IMR-90 (cell line): ENCODE data around the gene RPS6KA2. TPM values are rescaled to one million over a fixed set of nuclear protein-coding genes. Genes with fewer than 3 reads are reported as not detected.

Experiments
- ATAC-seq: fragments of 200-7000 bp; cut with Tn5 transposase; 2 replicates; pipeline ENCODE4 v1.9.1; 2020; ENCODE audit warnings: low read depth, mild to moderate bottlenecking, moderate library complexity
- BruUV-seq: library from RNA; stranded (reverse); fragments of 400-500 nt; replicated peaks from 2 replicates; lab custom pipeline; 2021; lab: Mats Ljungman, UMichigan
- CTCF ChIA-PET: fragments of 300-600 bp; formaldehyde crosslinking; extraction: SDS; loops from one replicate; lab custom pipeline; 2021; ENCODE audit warnings: antibody characterized with exemption; lab: Yijun Ruan, JAX
- POLR2A ChIA-PET: fragments of 300-600 bp; sonication (Branson Sonifier 250); formaldehyde crosslinking; loops from one replicate; lab custom pipeline; 2022; ENCODE audit warnings: antibody characterized with exemption; ENCODE audit not compliant: unreplicated experiment; lab: Charles Lee
- DNase-seq: peaks from one replicate; pipeline ENCODE4 v3.0.0; 2013
- H2AFZ ChIP-seq: replicated peaks from 2 replicates; pipeline ENCODE3; 2013; ENCODE audit warnings: low read length, mild to moderate bottlenecking; ENCODE audit not compliant: poor library complexity
- H2AK5ac ChIP-seq: 2 replicates; pipeline ENCODE4 v1.6.1; 2013; ENCODE audit warnings: low read depth, low read length, inconsistent platforms
- H2AK9ac ChIP-seq: replicated peaks from 2 replicates; pipeline ENCODE3; 2013; ENCODE audit warnings: mild to moderate bottlenecking, low read depth, low read length, moderate library complexity; ENCODE audit not compliant: poor library complexity
- H2BK120ac ChIP-seq: 2 replicates; pipeline ENCODE4 v1.6.1; 2013; ENCODE audit warnings: low read depth, low read length, inconsistent platforms
- H2BK15ac ChIP-seq: 3 replicates; pipeline ENCODE4 v1.6.1; 2013; ENCODE audit warnings: low read depth, low read length, inconsistent platforms
- H2BK20ac ChIP-seq: 2 replicates; pipeline ENCODE4 v1.6.1; 2013; ENCODE audit warnings: low read depth, mild to moderate bottlenecking, inconsistent platforms, low read length, moderate library complexity
- H2BK5ac ChIP-seq: 2 replicates; pipeline ENCODE4 v1.6.1; 2013; ENCODE audit warnings: mild to moderate bottlenecking, low read depth, low read length, inconsistent platforms; ENCODE audit not compliant: poor library complexity, severe bottlenecking
- H3K14ac ChIP-seq: replicated peaks from 2 replicates; pipeline ENCODE4 v1.6.1; 2013; ENCODE audit warnings: low read depth, low read length, inconsistent platforms
- H3K18ac ChIP-seq: 2 replicates; pipeline ENCODE4 v1.6.1; 2013; ENCODE audit warnings: low read depth, low read length, control low read depth
- H3K23ac ChIP-seq: 2 replicates; pipeline ENCODE4 v1.6.1; 2013; ENCODE audit warnings: low read depth, low read length, inconsistent platforms
- H3K27ac ChIP-seq: 2 replicates; pipeline ENCODE4 v1.5.1; 2013; ENCODE audit warnings: mild to moderate bottlenecking, control low read depth, low read length; ENCODE audit not compliant: insufficient read depth
- H3K27me3 ChIP-seq: 2 replicates; pipeline ENCODE4 v1.6.1; 2013; ENCODE audit warnings: low read length; ENCODE audit not compliant: control insufficient read depth, insufficient read depth
- H3K36me3 ChIP-seq: 2 replicates; pipeline ENCODE4 v1.6.1; 2013; ENCODE audit warnings: low read length, mixed read lengths; ENCODE audit not compliant: control insufficient read depth, insufficient read depth
- H3K4ac ChIP-seq: 2 replicates; pipeline ENCODE4 v1.6.1; 2013; ENCODE audit warnings: low read depth, low read length, inconsistent platforms
- H3K4me1 ChIP-seq: 2 replicates; pipeline ENCODE4 v1.6.1; 2013; ENCODE audit warnings: low read length, mixed read lengths; ENCODE audit not compliant: control insufficient read depth, insufficient read depth
- H3K4me2 ChIP-seq: 2 replicates; pipeline ENCODE4 v1.6.1; 2013; ENCODE audit warnings: low read depth, mild to moderate bottlenecking, control low read depth, low read length, moderate library complexity
- H3K4me3 ChIP-seq: 2 replicates; pipeline ENCODE4 v1.5.1; 2013; ENCODE audit warnings: low read depth, mild to moderate bottlenecking, control low read depth, low read length, moderate library complexity; ENCODE audit not compliant: insufficient read depth
- H3K56ac ChIP-seq: 2 replicates; pipeline ENCODE4 v1.6.1; 2013; ENCODE audit warnings: low read length, inconsistent platforms; ENCODE audit not compliant: insufficient read depth; ENCODE audit errors: extremely low read depth
- H3K79me1 ChIP-seq, 2 experiments: 2 replicates each; pipeline ENCODE4 v1.6.1; 2013; ENCODE audit warnings: low read length in 2 of 2, inconsistent platforms in 1 of 2, low read depth in 1 of 2
- H3K9ac ChIP-seq: 2 replicates; pipeline ENCODE4 v1.6.1; 2013; ENCODE audit warnings: low read depth, low read length, control low read depth
- H3K9me1 ChIP-seq: 2 replicates; pipeline ENCODE4 v1.6.1; 2013; ENCODE audit warnings: low read length, inconsistent platforms; ENCODE audit not compliant: insufficient read depth
- H3K9me3 ChIP-seq: 2 replicates; pipeline ENCODE4 v1.6.1; 2013; ENCODE audit warnings: low read length; ENCODE audit not compliant: control insufficient read depth, insufficient read depth
- H4K20me1 ChIP-seq: 2 replicates; pipeline ENCODE4 v1.6.1; 2013; ENCODE audit warnings: low read length, inconsistent platforms; ENCODE audit not compliant: insufficient read depth
- H4K5ac ChIP-seq: 2 replicates; pipeline ENCODE4 v1.6.1; 2013; ENCODE audit warnings: mild to moderate bottlenecking, low read depth, low read length, control low read depth
- H4K8ac ChIP-seq, 2 experiments: 2 replicates each; pipeline ENCODE4 v1.6.1; 2013; ENCODE audit warnings: low read depth in 2 of 2, low read length in 2 of 2, control low read depth in 1 of 2, inconsistent platforms in 1 of 2
- H4K91ac ChIP-seq: 2 replicates; pipeline ENCODE4 v1.6.1; 2013; ENCODE audit warnings: low read depth, low read length, inconsistent platforms; ENCODE audit not compliant: insufficient read depth
- BHLHE40 ChIP-seq: fragments of 150-350 bp; IDR thresholded peaks from 2 replicates; pipeline ENCODE4 v1.6.1; 2016; ENCODE audit warnings: mild to moderate bottlenecking, low read depth, low read length
- CHD1 ChIP-seq: IDR thresholded peaks from 2 replicates; pipeline ENCODE4 v1.6.1; 2012; ENCODE audit warnings: low read depth, low read length, improper control_type of control experiment
- MAFK ChIP-seq: IDR thresholded peaks from 2 replicates; pipeline ENCODE4 v1.6.1; 2012; ENCODE audit warnings: low read depth, low read length, improper control_type of control experiment
- MAZ ChIP-seq: IDR thresholded peaks from 2 replicates; pipeline ENCODE4 v1.6.1; 2012; ENCODE audit warnings: low read depth, mild to moderate bottlenecking, low read length, improper control_type of control experiment, moderate library complexity, borderline replicate concordance
- NFE2L2 ChIP-seq: fragments of 150-350 bp; IDR thresholded peaks from 2 replicates; pipeline ENCODE4 v1.6.1; 2016; ENCODE audit warnings: low read depth, mild to moderate bottlenecking, low read length
- POLR2A ChIP-seq: IDR thresholded peaks from 2 replicates; pipeline ENCODE4 v1.6.1; 2012; ENCODE audit warnings: mild to moderate bottlenecking, low read depth, low read length
- RAD21 ChIP-seq: IDR thresholded peaks from 2 replicates; pipeline ENCODE4 v1.6.1; 2012; ENCODE audit warnings: low read length, improper control_type of control experiment
- RFX5 ChIP-seq: IDR thresholded peaks from 2 replicates; pipeline ENCODE4 v1.8.0; 2012; ENCODE audit warnings: low read depth, mild to moderate bottlenecking, low read length, moderate library complexity
- USF2 ChIP-seq: fragments of 150-350 bp; IDR thresholded peaks from 2 replicates; pipeline ENCODE4 v1.6.1; 2017; ENCODE audit warnings: mild to moderate bottlenecking, antibody characterized with exemption, low read length, low read depth
- WGBS, 2 experiments: methylation state at CpG; one replicate each; pipeline versions ENCODE4 v1.1.5 to v1.1.7; 2013; ENCODE audit warnings: missing lambda C conversion rate in 2 of 2; ENCODE audit not compliant: insufficient read length in 1 of 2; ENCODE audit errors: extremely low coverage in 2 of 2; 5-methylcytosine and 5-hydroxymethylcytosine counted together
- dilution Hi-C: fragments of 300-500 bp; cut with HindIII; formaldehyde crosslinking; loops from one replicate; pipeline ENCODE4 v1.14.3; 2018; ENCODE audit warnings: low sequenced_read_pairs; ENCODE audit not compliant: unreplicated experiment
- in situ Hi-C: fragments of 300-500 bp; cut with MboI; formaldehyde crosslinking; loops from 3 replicates; pipeline ENCODE4 v1.14.3; 2019; ENCODE audit warnings: low sequenced_read_pairs, inconsistent platforms, mixed read lengths
- intact Hi-C: fragments of 100-400 bp; cut with micrococcal nuclease; formaldehyde crosslinking; loops from 2 replicates; pipeline ENCODE4 v1.10.0; 2022
- polyA plus RNA-seq, 3 experiments: library from polyadenylated mRNA; depleted of rRNA; stranded (reverse); fragments of >200 nt; gene quantifications; 2 replicates each; pipeline ENCODE4 v1.2.3, GENCODE V29; 2012; ENCODE audit warnings: low replicate concordance in 1 of 3
- total RNA-seq: library from RNA; depleted of rRNA; stranded (reverse); fragments of >200 nt; gene quantifications from 2 replicates; pipeline ENCODE4 v1.2.3, GENCODE V29; 2012
- TF ChIP-seq, protein P1 (sequence below): fragments of 150-350 bp; IDR thresholded peaks from 2 replicates; pipeline ENCODE4 v1.6.1; 2016; ENCODE audit warnings: low read depth, mild to moderate bottlenecking, low read length, moderate library complexity, borderline replicate concordance

RPS6KA2 gene
- total and polyA plus RNA-seq, 2 of the 4 experiments (the other 2 are of a cell fraction): 26.9 to 31.3 TPM

- Histone ChIP-seq H3K56ac (no peak overlapping the region), H3K4me3 (no peak overlapping the region), H4K20me1 (peaks cover 14% of the 10 kb centered on the region; the same call in 1 of the 2 replicates), H2AK9ac (no peak overlapping the region), H3K18ac (no peak overlapping the region; the same call in 1 of the 2 replicates), H4K8ac (no peak overlapping the region), H3K9me1 (peaks cover 7% of the 10 kb centered on the region; the same call in 1 of the 2 replicates), H3K9me3 (no peaks in the 10 kb centered on the region), H3K23ac (no peak overlapping the region), H2BK5ac (no peak overlapping the region), H3K27me3 (no peaks in the 10 kb centered on the region), H3K14ac (no peak overlapping the region; the same call in 1 of the 2 replicates), H4K91ac (no peak overlapping the region), H3K27ac (no peak overlapping the region), H3K79me1 (peaks cover 32 to 51% of the 10 kb centered on the region in 2 experiments), H2BK20ac (no peak overlapping the region), H3K4ac (no peak overlapping the region), H3K4me2 (no peak overlapping the region; the same call in 1 of the 2 replicates), H2AK5ac (no peak overlapping the region; the same call in 1 of the 2 replicates), H3K36me3 (peaks cover 11% of the 10 kb centered on the region; the same call in 1 of the 2 replicates), H2AFZ (no peak overlapping the region), H2BK120ac (no peak overlapping the region), H3K9ac (no peak overlapping the region), H2BK15ac (no peak overlapping the region), H4K5ac (no peak overlapping the region), H3K4me1 (peaks cover 15% of the 10 kb centered on the region)
- dilution Hi-C loops (no loop called here), intact Hi-C loops (no loop called here), in situ Hi-C loops (no loop called here)
- no peak for DNase-seq
- WGBS, 2 experiments: no CpG with 5 or more reads among the region's 3 CpGs
- CTCF ChIA-PET: interaction anchor here (1.3 to 2.0 kb wide), 2 partner anchors 9 kb away, joined by 4 to 7 read pairs; no protein-coding TSS in a partner anchor
- no peak for ATAC-seq
- POLR2A ChIA-PET: no interaction called here
- no peak for TF ChIP-seq POLR2A
- no peak for TF ChIP-seq CHD1
- TF ChIP-seq MAFK: no peak
- TF ChIP-seq RAD21: no peak
- no peak for TF ChIP-seq NFE2L2
- TF ChIP-seq RFX5: no peak
- TF ChIP-seq, protein P1, sequence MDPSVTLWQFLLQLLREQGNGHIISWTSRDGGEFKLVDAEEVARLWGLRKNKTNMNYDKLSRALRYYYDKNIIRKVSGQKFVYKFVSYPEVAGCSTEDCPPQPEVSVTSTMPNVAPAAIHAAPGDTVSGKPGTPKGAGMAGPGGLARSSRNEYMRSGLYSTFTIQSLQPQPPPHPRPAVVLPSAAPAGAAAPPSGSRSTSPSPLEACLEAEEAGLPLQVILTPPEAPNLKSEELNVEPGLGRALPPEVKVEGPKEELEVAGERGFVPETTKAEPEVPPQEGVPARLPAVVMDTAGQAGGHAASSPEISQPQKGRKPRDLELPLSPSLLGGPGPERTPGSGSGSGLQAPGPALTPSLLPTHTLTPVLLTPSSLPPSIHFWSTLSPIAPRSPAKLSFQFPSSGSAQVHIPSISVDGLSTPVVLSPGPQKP: no peak
- TF ChIP-seq BHLHE40: no peak
- no peak for TF ChIP-seq USF2
- TF ChIP-seq MAZ: no peak
- BruUV-seq: no TSS peak
These were observed 42.9 kb downstream of the RPS6KA2 start for GRCh38 chr6:166584155-166584554.
